ACC112 (cell line): ENCODE measurements around the gene GPS1.

Source experiments
- H2AFZ ChIP-seq: fragments of 200-600 bp; sonication (generic); one replicate; pipeline ENCODE4 v1.6.0; 2017; ENCODE audit warnings: antibody characterized with exemption, low read length; ENCODE audit not compliant: unreplicated experiment
- H3K27ac ChIP-seq: fragments of 200-600 bp; sonication (generic); 2 replicates; pipeline ENCODE4 v1.5.1; 2014; ENCODE audit warnings: low read depth, mild to moderate bottlenecking, antibody characterized with exemption, low read length, moderate library complexity
- H3K27me3 ChIP-seq: fragments of 200-600 bp; sonication (generic); 2 replicates; pipeline ENCODE4 v1.6.1; 2014; ENCODE audit warnings: mild to moderate bottlenecking, antibody characterized with exemption, low read length, moderate library complexity, mixed read lengths; ENCODE audit not compliant: insufficient read depth
- H3K36me3 ChIP-seq: fragments of 200-600 bp; sonication (generic); 2 replicates; pipeline ENCODE4 v1.6.1; 2016; ENCODE audit warnings: mild to moderate bottlenecking, antibody characterized with exemption, low read length, moderate library complexity, mixed read lengths; ENCODE audit not compliant: insufficient read depth
- H3K4me1 ChIP-seq: fragments of 200-600 bp; sonication (generic); one replicate; pipeline ENCODE4 v1.6.1; 2016; ENCODE audit warnings: low read length, mixed read lengths; ENCODE audit not compliant: insufficient read depth, unreplicated experiment, control insufficient read depth
- H3K4me3 ChIP-seq: fragments of 200-600 bp; sonication (generic); 2 replicates; pipeline ENCODE4 v1.5.1; 2014; ENCODE audit warnings: mild to moderate bottlenecking, low read depth, low read length
- H3K79me2 ChIP-seq: fragments of 200-600 bp; sonication (generic); one replicate; pipeline ENCODE4 v1.6.0; 2016; ENCODE audit warnings: low read length; ENCODE audit not compliant: control insufficient read depth, unreplicated experiment, insufficient read depth

Gene GPS1

GRCh38 chr17:82082456-82082855 lies 30.8 kb downstream of the GPS1 start:
- Histone ChIP-seq H3K4me3 (no peak overlapping the region), H3K79me2 (no peaks in the 10 kb centered on the region), H3K27me3 (no peaks in the 10 kb centered on the region), H3K27ac (no peak overlapping the region), H3K36me3 (peaks cover 25% of the 10 kb centered on the region; the same call in 1 of the 2 replicates), H2AFZ (no peak overlapping the region), H3K4me1 (no peaks in the 10 kb centered on the region)

GRCh38 chr17:82083009-82083408 lies 31.3 kb downstream of the GPS1 start:
- Histone ChIP-seq H3K27ac (no peak overlapping the region), H3K4me1 (no peaks in the 10 kb centered on the region), H3K36me3 (peaks cover 26% of the 10 kb centered on the region; the same call in 1 of the 2 replicates), H3K79me2 (no peaks in the 10 kb centered on the region), H2AFZ (no peak overlapping the region), H3K27me3 (no peaks in the 10 kb centered on the region), H3K4me3 (no peak overlapping the region)

GRCh38 chr17:82083533-82084359 lies 32.0 kb downstream of the GPS1 start:
- Histone ChIP-seq H2AFZ (no peak overlapping the region), H3K27ac (no peak overlapping the region), H3K4me1 (no peaks in the 10 kb centered on the region), H3K79me2 (no peaks in the 10 kb centered on the region), H3K4me3 (no peak overlapping the region), H3K27me3 (no peaks in the 10 kb centered on the region), H3K36me3 (peaks cover 29% of the 10 kb centered on the region; the same call in 1 of the 2 replicates)

- Histone ChIP-seq H3K36me3 (peaks cover 25% of the 10 kb centered on the region; the same call in 1 of the 2 replicates), H3K27me3 (no peaks in the 10 kb centered on the region), H2AFZ (no peak overlapping the region), H3K79me2 (no peaks in the 10 kb centered on the region), H3K4me1 (no peaks in the 10 kb centered on the region), H3K4me3 (no peak overlapping the region), H3K27ac (no peak overlapping the region)
Measured at GRCh38 chr17:82084373-82085030, 32.8 kb downstream of the GPS1 start.

DNA sequence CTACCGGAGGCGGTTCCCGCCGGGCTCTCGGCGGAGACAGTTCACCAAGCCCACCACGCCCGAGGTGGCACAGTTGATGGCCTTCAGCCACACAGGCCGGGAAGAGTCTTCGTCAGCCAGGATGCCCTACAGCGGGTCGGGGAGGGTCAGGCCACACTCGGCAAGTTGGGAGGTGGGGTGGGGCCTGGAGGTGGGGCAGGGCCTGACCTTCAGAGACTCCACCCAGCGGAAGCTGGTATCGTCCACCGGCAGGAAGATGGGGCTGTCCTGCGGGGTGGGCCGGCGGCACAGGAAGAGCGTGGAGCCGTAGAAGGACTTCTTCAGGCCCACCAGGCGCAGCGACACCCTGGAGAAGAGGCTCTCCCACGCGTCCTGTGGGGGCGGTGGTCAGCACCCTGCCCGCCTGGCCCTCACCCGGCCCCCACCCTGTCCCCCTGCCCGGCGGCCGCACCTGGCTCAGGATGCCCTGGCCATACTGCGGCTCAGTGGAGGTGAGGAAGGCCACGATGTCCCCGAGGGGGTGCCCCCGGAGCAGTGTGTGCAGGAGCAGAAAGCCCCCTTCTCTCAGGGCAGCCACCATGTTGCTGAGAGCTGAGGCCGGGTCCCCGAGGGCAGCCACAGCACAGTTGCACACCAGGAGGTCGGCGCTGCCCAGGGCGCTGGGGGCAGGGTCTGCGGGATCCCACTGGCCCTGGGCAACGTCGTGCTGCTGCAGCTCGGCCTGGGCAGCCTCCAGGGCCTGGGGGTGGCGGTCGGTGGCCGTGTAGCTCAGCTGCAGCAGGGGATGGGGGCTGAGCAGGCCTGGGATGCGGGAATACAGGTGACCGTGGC lies 33.5 kb downstream of the GPS1 start:
- H2AFZ ChIP-seq = no peak overlapping the region
- H3K27ac ChIP-seq = no peak overlapping the region
- no peaks in the 10 kb centered on the region for H3K79me2 ChIP-seq
- no peaks in the 10 kb centered on the region for H3K27me3 ChIP-seq
- no peak overlapping the region for H3K4me3 ChIP-seq
- peaks cover 20% of the 10 kb centered on the region; the same call in 1 of the 2 replicates for H3K36me3 ChIP-seq
- no peaks in the 10 kb centered on the region for H3K4me1 ChIP-seq

DNA sequence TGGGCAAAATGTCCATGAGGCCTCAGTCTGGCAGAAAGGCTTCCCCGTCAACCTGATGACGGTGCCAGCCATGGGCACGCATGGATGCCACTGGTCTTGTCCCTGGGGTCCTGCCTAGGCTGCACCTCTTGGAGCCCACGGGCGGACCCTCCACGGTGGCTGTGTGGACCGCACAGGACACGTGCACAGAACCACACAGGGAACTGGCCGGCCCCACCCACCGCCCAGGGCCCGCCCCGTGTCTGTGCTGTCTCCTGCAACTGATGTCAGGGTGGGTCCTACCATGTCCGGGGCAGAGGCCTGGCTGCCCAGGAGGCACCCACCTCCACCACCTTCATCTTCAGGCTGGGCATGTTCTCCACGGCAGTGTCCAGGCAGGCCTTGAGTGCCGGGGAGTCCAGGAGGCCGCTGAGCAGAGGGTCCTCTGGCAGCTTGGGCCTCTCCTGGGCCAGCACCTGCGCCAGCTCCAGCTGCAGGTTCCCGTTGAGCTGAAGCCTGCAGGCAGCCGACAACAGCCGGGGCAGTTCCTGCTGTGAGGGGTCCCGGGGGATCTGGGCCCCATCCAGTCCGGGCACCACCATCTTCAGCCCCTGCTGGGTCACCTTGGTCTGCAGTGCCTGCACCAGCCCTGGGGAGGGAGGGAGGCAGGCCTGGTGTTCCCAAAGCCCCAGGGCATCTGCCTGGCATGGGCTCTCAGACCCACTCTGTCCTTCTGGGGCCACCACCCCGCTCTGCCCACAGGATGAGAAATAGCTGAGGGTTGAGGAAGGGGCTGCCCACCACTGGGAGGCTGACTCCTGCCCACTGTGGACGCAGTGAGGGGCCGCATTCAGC lies 34.5 kb downstream of the GPS1 start:
- no peaks in the 10 kb centered on the region for H3K27me3 ChIP-seq
- no peak overlapping the region for H2AFZ ChIP-seq
- peaks cover 21% of the 10 kb centered on the region; the same call in 1 of the 2 replicates for H3K36me3 ChIP-seq
- no peaks in the 10 kb centered on the region for H3K4me1 ChIP-seq
- H3K79me2 ChIP-seq = no peaks in the 10 kb centered on the region
- H3K27ac ChIP-seq = no peak overlapping the region
- no peak overlapping the region for H3K4me3 ChIP-seq

GRCh38 chr17:82086941-82087906 lies 35.5 kb downstream of the GPS1 start:
- Histone ChIP-seq H3K27ac (no peak overlapping the region), H2AFZ (no peak overlapping the region), H3K36me3 (peaks cover 21% of the 10 kb centered on the region; the same call in 1 of the 2 replicates), H3K4me3 (no peak overlapping the region), H3K79me2 (no peaks in the 10 kb centered on the region), H3K27me3 (no peaks in the 10 kb centered on the region), H3K4me1 (no peaks in the 10 kb centered on the region)

DNA sequence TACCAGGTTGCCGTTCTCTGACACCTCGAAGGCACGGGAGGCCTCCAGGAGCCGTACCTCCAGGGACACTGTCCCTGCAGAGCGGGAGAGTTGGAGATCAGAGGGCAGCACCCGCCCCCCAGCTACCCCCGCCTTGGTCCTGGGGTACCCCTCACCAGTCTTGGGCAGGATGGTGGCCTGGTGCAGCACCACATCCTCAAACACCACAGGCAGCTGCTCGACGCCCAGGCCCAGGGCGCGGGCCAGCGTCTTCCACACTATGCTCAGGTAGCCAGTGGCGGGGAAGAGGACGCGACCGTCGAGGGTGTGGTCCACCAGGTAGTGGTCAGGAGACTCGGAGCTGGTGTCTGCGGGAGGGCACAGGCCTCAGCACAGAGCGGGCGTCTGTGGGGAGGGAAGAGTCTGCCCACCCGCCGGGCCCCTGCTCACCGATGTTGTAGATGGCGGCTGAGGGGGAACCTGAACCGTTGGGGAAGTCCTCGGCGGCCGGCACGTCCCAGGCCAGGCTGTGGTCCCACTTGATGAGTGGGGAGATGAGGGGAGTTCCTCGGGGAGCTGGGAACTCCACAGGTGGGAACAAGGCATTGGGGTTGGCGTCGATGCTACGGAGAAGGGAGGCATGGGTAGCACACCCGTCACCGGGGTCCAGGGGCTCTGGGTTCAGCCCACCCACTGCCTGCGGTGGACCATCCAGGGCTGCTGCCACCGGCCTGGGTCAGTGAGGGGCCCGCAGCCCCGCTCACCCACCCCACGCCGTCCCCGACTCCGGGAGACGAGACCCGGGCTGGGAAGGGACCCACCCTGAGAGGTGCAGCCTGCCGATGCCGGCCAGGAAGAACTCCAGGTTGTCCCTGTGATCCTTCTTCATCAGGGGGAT lies 36.5 kb downstream of the GPS1 start:
- Histone ChIP-seq H2AFZ (no peak overlapping the region), H3K4me1 (no peaks in the 10 kb centered on the region), H3K79me2 (peaks cover 2% of the 10 kb centered on the region), H3K36me3 (peaks cover 22% of the 10 kb centered on the region; the same call in 1 of the 2 replicates), H3K27ac (no peak overlapping the region), H3K4me3 (no peak overlapping the region), H3K27me3 (no peaks in the 10 kb centered on the region)
